ENCODE measurements around the gene TSPAN4. TPM values are rescaled to one million over a fixed set of nuclear protein-coding genes. Genes with fewer than 3 reads are reported as not detected.

The TSPAN4 gene, protein sequence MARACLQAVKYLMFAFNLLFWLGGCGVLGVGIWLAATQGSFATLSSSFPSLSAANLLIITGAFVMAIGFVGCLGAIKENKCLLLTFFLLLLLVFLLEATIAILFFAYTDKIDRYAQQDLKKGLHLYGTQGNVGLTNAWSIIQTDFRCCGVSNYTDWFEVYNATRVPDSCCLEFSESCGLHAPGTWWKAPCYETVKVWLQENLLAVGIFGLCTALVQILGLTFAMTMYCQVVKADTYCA
- 1 to 10 TPM; 5.2 to 5.3 TPM for total RNA-seq

DNA sequence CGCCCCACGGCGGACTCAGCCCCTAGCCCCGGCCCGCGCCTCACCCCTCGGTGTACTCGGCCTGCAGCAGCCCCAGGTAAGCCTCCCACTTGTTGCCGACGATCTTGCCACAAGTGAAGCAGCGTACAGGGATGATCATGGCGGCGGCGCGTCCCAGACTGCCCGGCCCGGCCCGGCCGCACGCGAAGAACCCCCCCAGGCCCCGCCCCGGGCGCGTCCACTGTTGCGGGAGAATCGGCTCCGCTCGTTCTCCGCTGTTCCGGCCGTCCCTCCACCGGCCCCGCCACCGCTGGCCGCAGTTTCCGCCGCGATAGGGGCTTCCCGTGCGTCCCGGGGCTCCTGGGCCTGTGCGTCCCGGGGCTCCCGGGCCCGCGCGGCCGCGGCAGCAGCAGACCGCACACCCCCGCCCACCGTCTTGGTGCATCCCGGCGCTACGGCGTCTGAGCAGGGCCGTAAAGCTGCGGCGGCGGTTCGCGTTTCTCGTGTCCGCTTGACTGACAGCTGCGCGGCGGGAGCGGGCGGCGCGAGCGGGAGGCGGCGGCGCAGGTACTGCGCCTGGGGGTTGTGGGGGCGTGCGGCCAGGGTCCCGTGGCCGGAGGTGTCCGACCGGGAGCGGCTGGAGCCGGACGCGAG is at the start of gene TSPAN4, which contains the start of gene POLR2L:
TSS of gene TSPAN4 (plus strand) at position 483 of the 633 bp plus-strand sequence. CDS start 7,453 bp downstream, outside the sequence.
TSS of gene POLR2L (minus strand) at position 160 of the 633 bp plus-strand sequence. CDS start at position 139, 21 bp downstream.
- Mint-ChIP-seq H3K27ac (peak within 1 kb of the TSS; percentile 74), H3K9me3 (no peaks in the 10 kb centered on the region), H3K27me3 (peaks cover 4% of the 10 kb centered on the region), H3K4me1 (ENCODE audit: low read depth) (peaks cover 22% of the 10 kb centered on the region), H3K4me3 (peak within 1 kb of the TSS; percentile 85), H3K36me3 (peaks cover 5% of the 10 kb centered on the region)
- DNase-seq, result peak; percentile 90
- intact Hi-C loops (cut with micrococcal nuclease), result loop anchor here (1.0 to 5.0 kb wide), 3 partner anchors 10 to 85 kb away; partner anchors contain the start of genes AP2A2, CD151 and CHID1
- POLR2A ChIA-PET, result interaction anchor here (0.6 to 2.8 kb wide), 6 partner anchors 9 to 209 kb away, joined by 3 to 12 read pairs (median 3); partner anchors contain the start of genes CD151, GATD1 and RPLP2
- CTCF ChIA-PET, result interaction anchor here (0.6 to 2.6 kb wide), 5 partner anchors 10 to 209 kb away, joined by 3 to 11 read pairs (median 5); partner anchors contain the start of gene CD151

DNA sequence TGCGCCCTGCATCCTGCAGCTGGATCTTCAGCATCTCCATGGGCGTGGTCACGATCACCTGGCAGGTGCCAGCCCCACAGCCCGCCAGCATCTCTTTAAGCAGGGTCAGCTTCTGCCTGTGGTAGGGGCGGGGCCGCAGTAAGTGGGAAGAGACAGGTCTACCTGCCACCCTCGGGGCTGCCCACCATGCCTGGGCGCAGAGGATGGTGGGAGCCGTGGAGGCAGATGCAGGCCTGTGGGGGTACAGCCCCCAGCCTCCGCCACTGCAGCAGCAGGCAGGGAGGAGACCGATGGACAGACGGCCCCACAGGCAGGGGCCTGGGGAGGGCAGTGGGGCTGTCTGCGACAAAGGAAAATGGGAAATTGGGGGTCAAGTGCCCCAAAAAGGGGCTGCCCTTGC is 49.8 kb upstream of the TSPAN4 start:
- Mint-ChIP-seq H3K9me3 (no peaks in the 10 kb centered on the region), H3K4me3 (no peak overlapping the region), H3K4me1 (ENCODE audit: low read depth) (peaks cover 15% of the 10 kb centered on the region), H3K36me3 (peaks cover 15% of the 10 kb centered on the region), H3K27ac (no peak overlapping the region), H3K27me3 (no peaks in the 10 kb centered on the region)
- ChIA-PET POLR2A (no interaction called here), CTCF (interaction anchor here (0.6 kb wide), 1 partner anchor 1364 kb away, joined by 5 read pairs; no protein-coding TSS in a partner anchor)
- no peak for DNase-seq
- intact Hi-C loops (cut with micrococcal nuclease), result loop anchor here (10.0 kb wide), 1 partner anchor 378 kb away; the partner anchor contains the start of gene SIGIRR

DNA sequence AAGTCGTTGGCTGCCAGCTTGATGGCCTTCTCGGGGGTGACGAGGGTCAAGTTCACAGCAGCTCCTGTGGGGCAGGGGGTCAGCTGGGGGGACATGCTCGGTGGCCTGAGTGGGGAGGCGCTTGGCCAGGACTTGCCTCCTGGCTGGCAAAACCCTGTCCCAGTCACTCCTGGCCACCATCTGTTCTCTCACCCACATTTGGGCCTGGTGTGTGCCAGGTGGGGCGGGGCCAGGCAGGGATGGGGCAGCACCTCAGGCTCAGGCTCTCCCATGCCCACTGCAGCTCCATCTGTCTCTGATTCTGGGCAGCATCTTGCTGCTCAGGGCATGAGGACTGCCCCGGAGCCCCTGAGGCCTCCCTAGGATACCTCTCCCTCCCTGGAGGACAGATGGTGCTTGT is 49.1 kb upstream of the TSPAN4 start:
- ChIA-PET POLR2A (no interaction called here), CTCF (interaction anchor here (0.6 kb wide), 1 partner anchor 1363 kb away, joined by 5 read pairs; no protein-coding TSS in a partner anchor)
- no peaks in the 10 kb centered on the region for H3K27me3 Mint-ChIP-seq
- intact Hi-C loops (cut with micrococcal nuclease), result loop anchor here (10.0 kb wide), 1 partner anchor 379 kb away; the partner anchor contains the start of gene SIGIRR
- no peak overlapping the region for H3K27ac Mint-ChIP-seq
- H3K9me3 Mint-ChIP-seq, result no peaks in the 10 kb centered on the region
- peaks cover 15% of the 10 kb centered on the region for H3K36me3 Mint-ChIP-seq
- H3K4me3 Mint-ChIP-seq, result no peak overlapping the region
- DNase-seq, result no peak
- H3K4me1 Mint-ChIP-seq (ENCODE audit: low read depth), result peaks cover 15% of the 10 kb centered on the region

DNA sequence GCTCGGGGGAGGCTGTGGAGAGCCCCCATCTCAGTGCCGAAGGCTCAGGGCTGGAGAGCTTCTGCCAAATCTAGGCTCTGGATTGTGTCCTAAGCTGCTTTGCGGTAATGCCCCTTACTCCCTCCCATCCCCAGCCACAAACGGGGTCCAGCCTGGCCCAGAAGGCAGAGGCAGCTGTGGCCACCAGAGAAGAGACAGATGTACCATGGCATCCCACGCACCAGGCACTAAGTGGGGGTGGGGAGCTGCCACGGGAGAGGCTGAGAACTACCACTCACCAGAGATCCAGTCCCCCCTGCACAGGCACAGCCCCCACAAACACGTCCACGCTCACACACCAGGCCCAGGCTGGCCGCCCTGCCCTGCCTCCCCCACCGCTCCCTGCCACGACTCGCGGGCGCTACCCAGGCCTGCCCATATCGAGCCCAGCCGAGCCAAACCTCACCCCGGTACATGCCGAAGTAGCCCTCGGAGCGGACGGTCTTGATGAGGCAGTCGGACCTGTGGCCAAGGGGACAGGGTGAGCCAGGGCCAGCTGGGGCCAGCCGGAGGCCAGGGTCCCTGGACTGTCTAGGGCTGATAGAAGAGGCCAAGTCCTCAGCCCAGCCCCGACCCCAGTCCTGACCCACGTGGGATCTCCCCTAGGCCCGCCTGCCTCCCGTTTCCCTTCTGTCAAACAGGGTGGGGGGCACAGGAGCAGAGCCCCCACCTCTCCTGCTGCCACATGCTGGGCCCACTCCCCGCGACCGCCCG is 48.5 kb upstream of the TSPAN4 start:
- Mint-ChIP-seq H3K27me3 (no peaks in the 10 kb centered on the region), H3K27ac (no peak overlapping the region), H3K4me1 (ENCODE audit: low read depth) (peaks cover 15% of the 10 kb centered on the region), H3K36me3 (peaks cover 15% of the 10 kb centered on the region), H3K9me3 (no peaks in the 10 kb centered on the region), H3K4me3 (no peak overlapping the region)
- POLR2A ChIA-PET, result no interaction called here
- CTCF ChIA-PET, result no interaction called here
- DNase-seq, result no peak
- intact Hi-C loops (cut with micrococcal nuclease), result loop anchor here (10.0 kb wide), 1 partner anchor 379 kb away; the partner anchor contains the start of gene SIGIRR

DNA sequence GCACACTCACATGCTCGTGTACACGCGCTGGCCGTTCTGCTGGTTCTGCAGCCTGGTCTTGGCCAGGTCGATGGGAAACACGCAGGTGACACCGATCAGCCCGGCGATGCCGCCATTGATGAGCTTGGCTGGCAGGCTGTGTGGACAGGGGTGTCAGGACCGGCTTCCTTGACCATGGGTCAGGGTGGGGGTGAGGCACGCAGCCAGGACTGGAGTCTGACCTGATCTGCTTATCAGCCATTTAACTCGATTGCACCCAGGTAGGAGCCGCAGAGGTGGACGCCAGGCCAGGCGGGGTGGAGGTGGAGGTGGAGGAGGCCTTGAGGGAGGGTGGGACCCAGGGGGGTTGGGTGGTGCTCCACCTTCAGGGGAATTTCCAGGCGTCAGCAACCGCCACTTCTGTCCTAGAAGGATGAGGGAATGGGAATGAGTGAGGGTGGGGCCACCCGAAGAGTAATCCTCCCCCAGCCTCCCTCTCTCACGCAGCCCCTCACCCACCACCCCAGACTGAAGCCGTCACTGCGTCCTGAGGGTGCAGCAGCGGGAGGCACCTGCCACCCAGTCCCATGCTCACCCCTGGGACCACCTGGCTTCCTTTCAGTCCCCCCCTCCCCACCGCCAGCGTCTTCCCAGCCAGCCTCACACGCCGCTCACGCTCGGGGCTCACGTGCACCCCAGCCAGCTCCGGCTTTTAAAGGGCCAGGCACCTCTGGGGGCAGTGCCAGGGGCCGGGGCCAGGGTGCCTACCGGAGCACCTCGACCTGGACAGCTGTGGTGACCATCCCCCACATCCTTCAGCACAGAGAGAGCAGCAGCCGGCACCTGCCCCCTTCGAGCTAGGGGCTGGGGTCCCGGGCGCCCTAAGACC is 47.7 kb upstream of the TSPAN4 start:
- H3K9me3 Mint-ChIP-seq, result no peaks in the 10 kb centered on the region
- H3K27me3 Mint-ChIP-seq, result no peaks in the 10 kb centered on the region
- ChIA-PET POLR2A (interaction anchor here (1.1 to 2.5 kb wide), 5 partner anchors 11 to 179 kb away, joined by 4 to 14 read pairs (median 6); partner anchors contain the start of genes IRF7, PIDD1 and RPLP2), CTCF (interaction anchor here (1.2 kb wide), 1 partner anchor 10 kb away, joined by 6 read pairs; the partner anchor contains the start of gene PIDD1)
- H3K4me1 Mint-ChIP-seq (ENCODE audit: low read depth), result peaks cover 15% of the 10 kb centered on the region
- peak overlapping the region; percentile 81 for H3K4me3 Mint-ChIP-seq
- peaks cover 15% of the 10 kb centered on the region for H3K36me3 Mint-ChIP-seq
- intact Hi-C loops (cut with micrococcal nuclease), result loop anchor here (5.0 to 10.0 kb wide), 3 partner anchors 178 to 380 kb away; partner anchors contain the start of genes IRF7 and SIGIRR
- DNase-seq, result no peak
- no peak overlapping the region for H3K27ac Mint-ChIP-seq

DNA sequence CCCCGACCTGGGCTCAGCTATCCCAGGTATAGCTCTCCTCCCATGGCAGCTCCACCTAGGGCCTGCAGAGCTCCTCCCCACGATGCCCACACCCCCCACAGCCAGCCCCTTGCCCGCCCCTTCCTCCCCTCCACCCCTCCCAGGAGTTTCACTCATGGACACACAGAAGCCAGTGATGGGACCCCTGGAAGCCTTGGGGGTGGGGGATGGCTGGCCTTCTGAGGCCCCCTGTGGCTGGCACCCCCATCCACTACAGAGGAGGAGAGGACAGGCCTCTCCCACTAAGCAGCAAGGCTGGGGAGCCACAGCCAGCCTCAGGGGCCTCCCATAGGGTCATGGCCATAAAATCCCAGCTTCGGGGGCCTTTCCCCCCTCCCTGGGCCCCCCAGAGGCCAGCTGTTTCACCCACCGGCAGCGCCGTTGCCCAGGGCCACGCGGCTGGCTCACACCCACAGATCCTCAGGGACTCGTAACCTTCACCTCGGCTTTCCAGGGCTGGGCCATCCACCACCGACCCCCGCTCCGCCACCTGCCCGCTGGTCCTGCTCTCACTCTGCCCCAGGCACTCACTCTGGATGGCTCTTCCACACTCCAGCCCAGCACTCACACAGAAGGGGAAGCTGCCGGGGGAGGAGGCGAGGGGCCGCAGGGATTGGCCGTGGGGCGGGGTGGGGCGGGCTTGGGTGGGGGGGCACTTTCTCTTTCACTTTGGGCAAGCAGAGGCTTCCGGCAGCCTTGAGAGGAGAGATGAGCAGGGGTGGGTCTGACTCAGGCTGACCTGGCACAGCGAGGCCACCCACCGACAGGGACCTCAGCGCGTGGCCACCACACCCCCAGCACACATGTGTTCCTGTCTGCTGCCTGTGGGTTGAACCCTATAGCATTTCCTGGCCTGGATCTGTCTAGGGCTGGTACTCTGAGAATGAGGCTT is 46.8 kb upstream of the TSPAN4 start:
- no peaks in the 10 kb centered on the region for H3K9me3 Mint-ChIP-seq
- intact Hi-C loops (cut with micrococcal nuclease), result loop anchor here (1.0 to 10.0 kb wide), 8 partner anchors 9 to 381 kb away; partner anchors contain the start of genes GATD1, IRF7, PIDD1 and RPLP2
- ChIA-PET CTCF (interaction anchor here (1.2 to 1.6 kb wide), 2 partner anchors 9 to 19 kb away, joined by 5 to 6 read pairs; partner anchors contain the start of genes GATD1 and PIDD1), POLR2A (interaction anchor here (0.6 to 2.5 kb wide), 7 partner anchors 10 to 515 kb away, joined by 3 to 14 read pairs (median 6); partner anchors contain the start of genes IRF7, PIDD1 and RPLP2)
- peak; percentile 94 for DNase-seq
- peak overlapping the region; percentile 76 for H3K27ac Mint-ChIP-seq
- peaks cover 15% of the 10 kb centered on the region for H3K4me1 Mint-ChIP-seq (ENCODE audit: low read depth)
- H3K36me3 Mint-ChIP-seq, result peaks cover 17% of the 10 kb centered on the region
- no peaks in the 10 kb centered on the region for H3K27me3 Mint-ChIP-seq
- H3K4me3 Mint-ChIP-seq, result peak overlapping the region; percentile 81

DNA sequence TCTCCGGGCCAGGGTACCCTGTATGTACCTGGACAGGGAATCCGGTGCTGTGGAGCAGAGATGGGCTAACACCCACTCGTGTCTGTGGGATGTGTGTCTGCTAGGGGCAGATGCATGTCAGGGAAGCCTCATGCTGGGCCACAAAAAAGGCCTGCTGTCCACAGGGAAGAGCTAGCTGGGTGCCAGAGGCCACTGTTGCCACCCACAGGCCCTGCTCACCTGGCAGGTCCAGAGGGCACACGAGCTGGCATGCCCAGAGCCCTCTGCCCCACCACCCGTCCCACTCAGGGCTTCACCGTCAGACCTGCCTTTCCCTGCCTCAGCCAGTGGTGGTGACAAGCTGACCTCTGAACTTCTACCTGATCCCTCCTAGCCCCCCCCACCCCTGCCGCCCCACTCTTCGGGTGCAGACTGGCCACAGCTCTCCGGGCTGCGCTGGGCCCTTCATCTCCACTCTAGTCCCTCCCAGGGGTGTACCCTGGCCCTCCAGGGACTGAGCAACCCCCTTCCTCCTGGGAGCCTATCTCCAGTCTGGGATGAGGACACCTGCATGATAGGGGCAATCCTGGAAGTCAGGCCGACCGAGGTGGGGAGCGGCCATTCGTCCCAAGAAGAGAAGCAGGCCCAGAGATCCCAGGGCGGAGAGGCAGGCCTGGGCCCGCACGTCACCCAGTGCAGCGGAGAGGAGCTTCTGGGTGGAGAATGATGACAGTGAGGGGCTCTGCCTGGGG is 45.9 kb upstream of the TSPAN4 start:
- Mint-ChIP-seq H3K4me1 (ENCODE audit: low read depth) (peaks cover 15% of the 10 kb centered on the region), H3K27ac (peak overlapping the region; percentile 76), H3K4me3 (peak overlapping the region; percentile 81), H3K36me3 (peaks cover 15% of the 10 kb centered on the region), H3K27me3 (no peaks in the 10 kb centered on the region), H3K9me3 (no peaks in the 10 kb centered on the region)
- ChIA-PET CTCF (interaction anchor here (1.0 to 1.6 kb wide), 3 partner anchors 8 to 20 kb away, joined by 4 to 6 read pairs (median 5); partner anchors contain the start of genes GATD1 and PIDD1), POLR2A (interaction anchor here (0.6 to 2.5 kb wide), 8 partner anchors 9 to 515 kb away, joined by 3 to 14 read pairs (median 5); partner anchors contain the start of genes IRF7, PIDD1 and RPLP2)
- intact Hi-C loops (cut with micrococcal nuclease), result loop anchor here (1.0 to 10.0 kb wide), 9 partner anchors 9 to 382 kb away; partner anchors contain the start of genes GATD1, IRF7, PIDD1 and RPLP2
- no peak for DNase-seq

DNA sequence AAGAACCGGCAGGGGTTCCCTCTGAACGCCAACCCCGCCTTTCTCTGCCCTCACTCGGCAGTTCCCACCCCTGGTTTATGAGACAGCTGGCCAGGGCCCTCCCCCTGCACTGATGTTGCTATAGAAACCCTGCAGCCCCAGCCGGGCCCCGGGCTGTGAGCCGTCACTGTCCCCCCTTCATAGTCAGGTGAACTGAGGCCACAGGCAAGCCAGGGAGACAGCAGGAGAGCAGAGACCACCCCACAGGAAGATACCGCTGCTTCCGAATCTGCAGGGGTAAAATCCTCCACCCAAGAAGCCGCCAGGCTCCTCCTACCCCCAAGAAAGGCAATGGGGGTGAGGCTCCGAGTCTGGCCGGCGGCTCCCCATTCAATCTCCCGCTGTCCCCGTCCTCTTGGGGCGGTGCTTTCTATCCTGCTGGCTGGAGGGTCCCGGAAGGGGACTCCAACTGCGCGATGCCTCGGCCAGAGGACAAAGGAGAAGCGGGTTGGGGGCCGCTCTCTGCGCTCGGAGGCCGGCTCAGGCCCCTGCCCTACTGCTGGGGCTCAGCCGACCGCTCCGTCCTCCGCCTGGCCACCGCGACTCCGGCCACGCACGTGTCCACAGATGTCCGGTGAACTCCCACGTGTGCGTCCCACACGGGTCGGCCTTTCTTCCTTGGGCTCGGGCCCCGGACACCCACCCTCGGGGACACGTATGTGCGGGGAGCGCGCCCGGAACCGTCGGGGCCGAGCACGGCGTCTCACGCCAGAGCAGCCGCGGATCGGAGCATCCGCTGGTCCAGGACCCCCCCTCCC is 45.2 kb upstream of the TSPAN4 start:
- Mint-ChIP-seq H3K27me3 (no peaks in the 10 kb centered on the region), H3K27ac (peak overlapping the region; percentile 76), H3K4me3 (peak overlapping the region; percentile 81), H3K9me3 (no peaks in the 10 kb centered on the region), H3K4me1 (ENCODE audit: low read depth) (peaks cover 15% of the 10 kb centered on the region), H3K36me3 (peaks cover 12% of the 10 kb centered on the region)
- intact Hi-C loops (cut with micrococcal nuclease), result loop anchor here (1.0 to 10.0 kb wide), 7 partner anchors 21 to 383 kb away; partner anchors contain the start of genes GATD1, IRF7, SIGIRR and TALDO1
- CTCF ChIA-PET, result interaction anchor here (1.0 to 1.6 kb wide), 2 partner anchors 11 to 20 kb away, joined by 4 to 5 read pairs; partner anchors contain the start of gene GATD1
- POLR2A ChIA-PET, result interaction anchor here (1.2 to 2.5 kb wide), 4 partner anchors 8 to 21 kb away, joined by 4 to 14 read pairs (median 8); partner anchors contain the start of genes PIDD1 and RPLP2
- peak; percentile 85 for DNase-seq
